Upper lobe of left lung (tissue), 6 donors: ENCODE data around the gene HIVEP3. TPM values are rescaled to one million over a fixed set of nuclear protein-coding genes. Genes with fewer than 3 reads are reported as not detected.

Experiments used
- ATAC-seq, 2 donors: fragments of 200-7000 bp; cut with Tn5 transposase; one replicate each; pipeline ENCODE4 v1.9.1; 2022; ENCODE audit warnings: mild to moderate bottlenecking in 2 of 2, moderate library complexity in 2 of 2; ENCODE audit not compliant: low FRiP score in 2 of 2
- DNase-seq, 2 donors: peaks; one replicate each; pipeline ENCODE4 v3.0.0-alpha.2; 2019 to 2020
- H3K27ac ChIP-seq, 4 donors: fragments of 200-600 bp; sonication (generic); one replicate each; pipeline ENCODE4 v1.5.1; 2016 to 2019
- H3K27me3 ChIP-seq, 4 donors: fragments of 200-600 bp; sonication (generic); one replicate each; pipeline ENCODE4 v1.5.1; 2017 to 2019
- H3K36me3 ChIP-seq, 4 donors: fragments of 200-600 bp; sonication (generic); one replicate each; pipeline ENCODE4 v1.5.1; 2016 to 2019
- H3K4me1 ChIP-seq, 4 donors: fragments of 200-600 bp; sonication (generic); one replicate each; pipeline ENCODE4 v1.5.1; 2018 to 2019
- H3K4me3 ChIP-seq, 4 donors: fragments of 200-600 bp; sonication (generic); one replicate each; pipeline ENCODE4 v1.5.1; 2017 to 2019; ENCODE audit warnings: mild to moderate bottlenecking in 2 of 4, moderate library complexity in 1 of 4
- H3K9me3 ChIP-seq, 4 donors: fragments of 200-600 bp; sonication (generic); one replicate each; pipeline ENCODE4 v1.5.1; 2018 to 2019
- CTCF ChIP-seq, 6 experiments: fragments of 450-650 bp in 4 of 6; fragments of 200-600 bp in 2 of 6; sonication (generic) in 2 of 6; IDR thresholded peaks; one replicate each; pipeline ENCODE4 v1.5.1; 2016 to 2019; ENCODE audit warnings: antibody characterized with exemption in 6 of 6
- EP300 ChIP-seq, 4 donors: sonication (generic); formaldehyde crosslinking; IDR thresholded peaks; one replicate each; pipeline ENCODE4 v1.5.1; 2017; ENCODE audit warnings: antibody characterized with exemption in 4 of 4, control low read depth in 2 of 4
- POLR2A ChIP-seq, 4 donors: fragments of 450-650 bp; IDR thresholded peaks; one replicate each; pipeline ENCODE4 v1.5.1; 2016 to 2017; ENCODE audit warnings: antibody characterized with exemption in 4 of 4, mild to moderate bottlenecking in 2 of 4
- POLR2AphosphoS5 ChIP-seq, 2 donors: sonication (generic); formaldehyde crosslinking; IDR thresholded peaks; one replicate each; pipeline ENCODE4 v1.5.1; 2017; ENCODE audit warnings: antibody characterized with exemption in 2 of 2
- WGBS, 2 donors: methylation state at CpG; one replicate each; pipeline ENCODE4 v1.1.5; 2017 to 2018; 5-methylcytosine and 5-hydroxymethylcytosine counted together
- total RNA-seq, 6 donors: library from RNA; depleted of rRNA in 4 of 6; stranded (reverse); fragments of >200 nt in 4 of 6; gene quantifications; one replicate each; pipeline versions ENCODE4 v1.1.0 to v1.2.1, GENCODE V29; 2016 to 2021
- donor health status: DM: no; HTN: no; CAD: no; lungs with moderate emphysema.
- donor health status: DM: no; HTN: yes; CAD: no; lungs with severe emphysema.

The HIVEP3 gene
- total RNA-seq, 6 donors from 2014 or later, result 9.7 to 23.0 (median 11.6) TPM

GRCh38 chr1:41670217-41670957 is 248.3 kb downstream of the HIVEP3 start:
- WGBS, 2 donors, result 77 to 86% methylated on average over 4 of the region's 4 CpGs
- H3K27me3 ChIP-seq, result no peaks in the 10 kb centered on the region
- no peak overlapping the region for H3K27ac ChIP-seq

DNA sequence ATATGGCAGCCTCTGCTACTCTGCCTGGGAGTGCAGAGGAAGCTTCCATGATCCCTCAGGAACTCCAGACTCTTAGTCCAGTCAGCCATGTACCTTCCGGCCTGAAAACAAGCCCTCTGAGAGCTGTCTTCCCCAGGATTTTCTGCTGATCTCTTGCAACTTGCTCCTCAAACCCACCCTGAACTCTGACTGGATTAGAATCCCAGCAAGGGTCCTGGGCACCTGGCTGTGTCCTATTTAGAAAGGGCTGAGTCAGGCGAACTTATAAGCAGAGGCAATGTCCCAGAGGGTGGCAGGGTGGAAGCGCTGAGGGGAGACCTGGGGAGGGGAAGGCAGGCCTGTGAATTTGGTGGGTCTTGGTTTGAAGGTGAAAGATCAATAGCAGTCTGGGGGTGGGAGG is 249.8 kb downstream of the HIVEP3 start:
- 94 to 95% methylated on average over 3 of the region's 3 CpGs for WGBS, 2 donors
- DNase-seq (no peak), ATAC-seq (no peak)
- Histone ChIP-seq H3K27ac (no peak overlapping the region), H3K4me1 (peaks cover 0 to 35% (median 20%) of the 10 kb centered on the region in 4 donors), H3K36me3 (no peaks in the 10 kb centered on the region), H3K9me3 (no peaks in the 10 kb centered on the region), H3K27me3 (no peaks in the 10 kb centered on the region), H3K4me3 (no peak overlapping the region)
- no peak for TF ChIP-seq EP300 (IDR thresholded peaks at IDR 0.05)
- TF ChIP-seq POLR2AphosphoS5 (IDR thresholded peaks at IDR 0.05), result no peak
- TF ChIP-seq CTCF (IDR thresholded peaks at IDR 0.05), result no peak
- TF ChIP-seq POLR2A (IDR thresholded peaks at IDR 0.05), result no peak

More at GRCh38 chr1:41670217-41670957, 248.3 kb downstream of the HIVEP3 start:
- Histone ChIP-seq H3K4me3 (no peak overlapping the region), H3K9me3 (no peaks in the 10 kb centered on the region), H3K4me1 (peaks cover 0 to 28% (median 17%) of the 10 kb centered on the region in 4 donors), H3K36me3 (no peaks in the 10 kb centered on the region)
- ATAC-seq (no peak), DNase-seq (no peak)
- TF ChIP-seq POLR2A (IDR thresholded peaks at IDR 0.05) (no peak), EP300 (IDR thresholded peaks at IDR 0.05) (no peak), POLR2AphosphoS5 (IDR thresholded peaks at IDR 0.05) (no peak), CTCF (IDR thresholded peaks at IDR 0.05) (no peak)

GRCh38 chr1:41668054-41668660 is 250.6 kb downstream of the HIVEP3 start:
- Histone ChIP-seq H3K9me3 (no peaks in the 10 kb centered on the region), H3K4me3 (no peak overlapping the region), H3K27me3 (no peaks in the 10 kb centered on the region), H3K27ac (no peak overlapping the region), H3K36me3 (no peaks in the 10 kb centered on the region), H3K4me1 (peaks cover 3 to 31% (median 18%) of the 10 kb centered on the region in 4 donors)
- DNase-seq, result no peak
- TF ChIP-seq POLR2A (IDR thresholded peaks at IDR 0.05) (no peak), CTCF (IDR thresholded peaks at IDR 0.05) (no peak), POLR2AphosphoS5 (IDR thresholded peaks at IDR 0.05) (no peak), EP300 (IDR thresholded peaks at IDR 0.05) (no peak)
- ATAC-seq, result no peak
- WGBS, 2 donors, result 78 to 96% methylated on average over 6 to 7 of the region's 7 CpGs

DNA sequence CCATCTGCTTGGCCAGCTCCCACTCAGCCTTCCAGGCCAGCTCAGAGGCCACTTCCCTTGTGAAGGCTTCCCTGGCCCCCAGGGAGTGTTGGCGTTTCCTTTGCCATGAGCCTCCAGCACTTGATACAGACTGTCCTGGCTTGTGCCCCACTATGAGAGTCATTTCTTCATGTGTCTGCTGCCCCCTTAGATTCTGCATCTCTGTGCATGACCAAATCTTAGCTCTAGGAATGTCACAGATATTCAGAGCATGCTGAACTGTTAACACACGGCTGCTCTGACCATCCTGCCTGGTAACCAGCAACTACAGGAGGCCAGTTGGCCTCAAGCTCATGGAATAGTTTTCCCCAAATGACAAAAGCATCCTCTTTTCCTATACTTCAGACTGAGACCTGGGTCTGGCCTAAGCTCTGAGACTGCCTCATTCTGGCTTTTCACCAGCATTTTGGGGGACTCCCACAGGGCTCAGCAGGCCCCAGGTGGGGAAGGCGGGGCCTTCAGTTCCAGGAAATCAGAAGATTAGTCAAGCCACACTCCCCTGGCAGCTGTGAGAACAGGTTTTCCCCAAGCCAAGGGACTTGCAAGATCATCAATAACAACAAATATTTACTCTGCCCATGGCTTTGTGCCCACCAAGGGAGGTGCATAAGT is 251.6 kb downstream of the HIVEP3 start:
- no peak for ATAC-seq
- no peak overlapping the region for H3K4me3 ChIP-seq
- H3K27me3 ChIP-seq, result no peaks in the 10 kb centered on the region
- no peaks in the 10 kb centered on the region for H3K36me3 ChIP-seq
- no peak for DNase-seq
- peaks cover 10 to 28% (median 19%) of the 10 kb centered on the region in 4 donors for H3K4me1 ChIP-seq
- 67 to 85% methylated on average over 3 of the region's 3 CpGs for WGBS, 2 donors
- TF ChIP-seq POLR2A (IDR thresholded peaks at IDR 0.05), result no peak
- no peak for TF ChIP-seq POLR2AphosphoS5 (IDR thresholded peaks at IDR 0.05)
- no peak for TF ChIP-seq EP300 (IDR thresholded peaks at IDR 0.05)
- no peak for TF ChIP-seq CTCF (IDR thresholded peaks at IDR 0.05)
- H3K27ac ChIP-seq, result no peak overlapping the region
- no peaks in the 10 kb centered on the region for H3K9me3 ChIP-seq
